Progenitor cell of endocrine pancreas (in vitro differentiated cells): ENCODE data around the gene RALGAPA2. TPM values are rescaled to one million over a fixed set of nuclear protein-coding genes. Genes with fewer than 3 reads are reported as not detected.

Source experiments
- DNase-seq: peaks from one replicate; pipeline ENCODE4 v3.0.0; 2021; ENCODE audit warnings: low spot score; ENCODE audit not compliant: unreplicated experiment
- H3K27ac Mint-ChIP-seq: 2 replicates; pipeline ENCODE4 v1.8.0; 2021; ENCODE audit warnings: mild to moderate bottlenecking, moderate library complexity, mixed read lengths
- H3K27me3 Mint-ChIP-seq: 2 replicates; pipeline ENCODE4 v1.8.0; 2021; ENCODE audit warnings: mixed read lengths
- H3K36me3 Mint-ChIP-seq: 2 replicates; pipeline ENCODE4 v1.8.0; 2022; ENCODE audit warnings: mixed read lengths; ENCODE audit not compliant: insufficient read depth
- H3K4me1 Mint-ChIP-seq: 2 replicates; pipeline ENCODE4 v1.8.0; 2021; ENCODE audit warnings: low read depth, mixed read lengths
- H3K4me3 Mint-ChIP-seq: 2 replicates; pipeline ENCODE4 v1.8.0; 2021; ENCODE audit warnings: low read depth, mild to moderate bottlenecking, moderate library complexity, mixed read lengths
- H3K9me3 Mint-ChIP-seq: 2 replicates; pipeline ENCODE4 v1.8.0; 2021; ENCODE audit warnings: low read depth, mixed read lengths
- total RNA-seq: library from RNA; stranded (reverse); gene quantifications from 2 replicates; pipeline ENCODE4 v1.2.1, GENCODE V29; 2021
- TF ChIP-seq, protein P1 (sequence below): fragments of 200-600 bp; sonication (generic); IDR thresholded peaks from one replicate; pipeline ENCODE4 v1.5.0; 2021; ENCODE audit warnings: antibody characterized with exemption, mild to moderate bottlenecking; ENCODE audit not compliant: unreplicated experiment

The RALGAPA2 gene
- total RNA-seq, 1 donor from 2014 or later, result 109 TPM

DNA sequence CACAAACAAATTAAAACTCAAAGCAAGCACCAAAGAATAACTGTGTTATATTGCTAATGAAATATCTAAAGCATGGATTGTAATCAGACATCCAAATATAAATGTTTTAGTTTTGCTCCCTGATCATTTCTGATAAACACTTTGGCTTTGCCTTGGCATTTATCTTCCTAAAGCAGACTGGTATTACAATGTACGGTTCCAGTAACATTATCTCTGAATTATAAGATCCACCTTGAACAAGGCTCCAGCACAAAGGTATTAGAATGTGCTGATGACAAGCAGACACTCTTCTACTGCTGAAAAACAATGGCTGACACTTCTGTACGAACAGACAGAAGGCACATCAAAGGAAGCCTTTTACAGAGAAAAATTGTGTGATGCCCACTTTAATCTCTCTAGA, 270.0 kb downstream of the RALGAPA2 start:
- no peaks in the 10 kb centered on the region for H3K27me3 Mint-ChIP-seq
- peaks cover 6% of the 10 kb centered on the region for H3K4me1 Mint-ChIP-seq
- H3K36me3 Mint-ChIP-seq, result peaks cover 7% of the 10 kb centered on the region
- H3K4me3 Mint-ChIP-seq, result no peak overlapping the region
- TF ChIP-seq, protein P1, sequence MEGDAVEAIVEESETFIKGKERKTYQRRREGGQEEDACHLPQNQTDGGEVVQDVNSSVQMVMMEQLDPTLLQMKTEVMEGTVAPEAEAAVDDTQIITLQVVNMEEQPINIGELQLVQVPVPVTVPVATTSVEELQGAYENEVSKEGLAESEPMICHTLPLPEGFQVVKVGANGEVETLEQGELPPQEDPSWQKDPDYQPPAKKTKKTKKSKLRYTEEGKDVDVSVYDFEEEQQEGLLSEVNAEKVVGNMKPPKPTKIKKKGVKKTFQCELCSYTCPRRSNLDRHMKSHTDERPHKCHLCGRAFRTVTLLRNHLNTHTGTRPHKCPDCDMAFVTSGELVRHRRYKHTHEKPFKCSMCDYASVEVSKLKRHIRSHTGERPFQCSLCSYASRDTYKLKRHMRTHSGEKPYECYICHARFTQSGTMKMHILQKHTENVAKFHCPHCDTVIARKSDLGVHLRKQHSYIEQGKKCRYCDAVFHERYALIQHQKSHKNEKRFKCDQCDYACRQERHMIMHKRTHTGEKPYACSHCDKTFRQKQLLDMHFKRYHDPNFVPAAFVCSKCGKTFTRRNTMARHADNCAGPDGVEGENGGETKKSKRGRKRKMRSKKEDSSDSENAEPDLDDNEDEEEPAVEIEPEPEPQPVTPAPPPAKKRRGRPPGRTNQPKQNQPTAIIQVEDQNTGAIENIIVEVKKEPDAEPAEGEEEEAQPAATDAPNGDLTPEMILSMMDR, result no peak
- H3K27ac Mint-ChIP-seq, result no peak overlapping the region
- no peak for DNase-seq
- H3K9me3 Mint-ChIP-seq, result no peaks in the 10 kb centered on the region

DNA sequence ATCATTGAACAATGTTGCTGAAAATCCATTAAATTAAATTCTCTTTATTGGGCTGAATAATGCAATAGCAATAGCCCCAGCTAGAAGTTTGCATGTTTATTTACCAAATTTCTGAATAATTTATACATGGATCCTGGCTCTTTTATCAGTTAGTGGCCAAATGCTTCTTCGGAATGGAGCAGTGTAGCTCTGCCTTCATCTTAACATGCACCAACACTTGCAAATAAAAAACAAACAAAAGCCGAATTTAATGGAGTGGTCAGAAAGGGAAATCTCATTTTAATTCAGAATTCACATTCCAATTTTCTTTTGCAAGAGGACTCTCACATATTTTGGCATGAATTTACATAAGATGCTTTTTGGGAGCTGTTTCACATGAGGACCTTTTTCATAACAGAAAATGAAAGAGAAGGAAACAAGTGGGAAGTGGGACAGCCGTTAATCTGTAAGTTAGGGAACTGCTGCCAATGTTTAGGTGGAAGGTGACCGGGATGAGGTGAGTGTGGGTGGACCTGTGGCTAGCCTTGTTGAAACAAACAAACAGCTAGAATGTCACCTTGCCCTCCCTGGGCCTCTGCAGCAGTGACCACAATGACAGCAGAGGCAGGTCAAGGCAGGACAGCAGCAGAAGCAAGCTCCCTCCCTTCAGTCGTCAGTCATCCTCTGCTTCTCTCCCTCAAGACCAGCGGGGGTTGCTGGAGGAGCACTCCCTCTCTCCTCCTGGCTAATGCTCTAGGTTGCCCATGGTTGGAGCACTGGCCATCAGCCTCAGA, 271.4 kb downstream of the RALGAPA2 start:
- H3K4me1 Mint-ChIP-seq, result peaks cover 3% of the 10 kb centered on the region
- H3K36me3 Mint-ChIP-seq, result peaks cover 11% of the 10 kb centered on the region
- no peak for DNase-seq
- H3K9me3 Mint-ChIP-seq, result no peaks in the 10 kb centered on the region
- H3K27ac Mint-ChIP-seq, result peak overlapping the region; percentile 7
- no peak overlapping the region for H3K4me3 Mint-ChIP-seq
- H3K27me3 Mint-ChIP-seq, result no peaks in the 10 kb centered on the region
- TF ChIP-seq, protein P1, result no peak

DNA sequence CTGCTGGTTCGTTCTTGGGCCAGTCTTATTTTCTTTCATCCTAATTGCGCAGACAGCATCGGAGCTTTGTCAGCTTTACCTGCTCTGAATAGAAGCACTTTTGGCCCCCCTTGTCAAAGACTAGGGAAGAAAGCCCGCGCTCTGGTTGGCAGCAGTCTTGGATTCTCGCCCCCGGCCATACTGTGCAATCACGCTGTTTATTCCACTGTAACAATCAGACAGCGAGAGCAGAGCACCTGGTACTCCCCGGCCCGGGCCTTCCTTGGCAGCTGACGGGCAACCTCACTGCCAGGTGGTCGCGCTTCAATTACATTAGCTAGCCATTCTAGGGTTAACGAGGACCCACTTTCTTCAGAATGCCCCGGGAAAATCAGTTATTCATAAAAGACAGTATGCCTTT, 272.0 kb downstream of the RALGAPA2 start:
- peak overlapping the region; percentile 80 for H3K27ac Mint-ChIP-seq
- DNase-seq, result no peak
- H3K27me3 Mint-ChIP-seq, result no peaks in the 10 kb centered on the region
- no peaks in the 10 kb centered on the region for H3K9me3 Mint-ChIP-seq
- peaks cover 3% of the 10 kb centered on the region for H3K4me1 Mint-ChIP-seq
- H3K4me3 Mint-ChIP-seq, result no peak overlapping the region
- peaks cover 12% of the 10 kb centered on the region for H3K36me3 Mint-ChIP-seq
- TF ChIP-seq, protein P1, result no peak

DNA sequence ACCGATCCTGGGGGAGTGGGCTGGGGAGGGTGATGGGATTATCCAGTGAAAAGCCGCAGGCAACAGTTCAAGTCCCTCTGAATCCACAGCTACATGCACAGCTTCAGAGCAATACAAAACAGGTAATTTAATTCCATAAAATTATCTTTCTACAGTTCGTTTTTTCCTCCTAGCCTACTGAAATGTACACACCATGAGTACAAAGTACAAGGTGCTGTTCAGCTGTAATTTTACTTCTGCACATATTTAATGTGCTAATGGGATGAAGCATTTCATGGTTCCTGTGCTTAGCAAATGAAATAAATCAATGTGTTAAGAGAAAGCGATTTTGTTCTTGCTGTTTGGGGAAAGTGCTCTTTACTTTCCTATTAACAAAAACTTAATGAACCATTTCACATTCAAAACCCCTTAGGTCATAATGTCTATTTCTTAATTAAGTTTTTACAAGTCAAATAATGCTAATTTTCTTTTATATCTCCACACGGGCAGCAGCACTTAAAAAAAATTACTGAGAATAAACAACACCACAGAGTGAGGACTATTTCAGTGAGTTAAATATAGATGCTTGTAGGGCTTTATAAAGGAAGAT, 272.7 kb downstream of the RALGAPA2 start:
- H3K36me3 Mint-ChIP-seq, result peaks cover 12% of the 10 kb centered on the region

DNA sequence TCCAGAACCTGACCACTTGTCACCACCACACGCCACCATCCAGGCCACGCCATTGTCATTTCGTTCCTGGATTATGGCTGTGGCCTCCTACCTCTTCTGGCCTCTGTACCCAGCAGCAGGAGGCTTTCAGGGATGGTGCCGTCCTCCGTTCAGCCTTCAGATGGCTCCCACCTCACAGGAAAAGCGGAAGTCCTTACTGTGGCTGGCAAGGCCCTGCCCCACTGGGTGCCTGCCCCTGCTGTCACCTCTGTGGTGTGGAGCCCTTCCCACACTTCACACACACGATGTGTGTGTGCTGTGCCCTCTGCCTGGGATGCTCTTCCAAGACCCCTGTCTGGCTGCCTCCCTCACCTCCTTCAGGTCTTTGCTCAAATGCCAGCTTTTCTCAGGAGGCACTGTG, 275.1 kb downstream of the RALGAPA2 start:
- H3K27me3 Mint-ChIP-seq, result no peaks in the 10 kb centered on the region
- no peak overlapping the region for H3K4me3 Mint-ChIP-seq
- TF ChIP-seq, protein P1, result no peak
- no peak for DNase-seq
- peaks cover 13% of the 10 kb centered on the region for H3K36me3 Mint-ChIP-seq
- peak overlapping the region; percentile 14 for H3K27ac Mint-ChIP-seq
- H3K4me1 Mint-ChIP-seq, result peaks cover 3% of the 10 kb centered on the region
- no peaks in the 10 kb centered on the region for H3K9me3 Mint-ChIP-seq

More for the DNA sequence above, 272.7 kb downstream of the RALGAPA2 start:
- no peak overlapping the region for H3K27ac Mint-ChIP-seq
- H3K4me1 Mint-ChIP-seq, result peaks cover 3% of the 10 kb centered on the region
- H3K4me3 Mint-ChIP-seq, result no peak overlapping the region
- no peaks in the 10 kb centered on the region for H3K27me3 Mint-ChIP-seq
- no peaks in the 10 kb centered on the region for H3K9me3 Mint-ChIP-seq
- DNase-seq, result no peak
- TF ChIP-seq, protein P1, result no peak
